A204.1 (cell line): ENCODE measurements around the gene SNX3.

Experiments
- FAIRE-seq: peaks from 2 replicates; lab custom pipeline; 2012; peaks lifted over from hg19 to GRCh38; lab: Jason Lieb, UNC

Gene SNX3

GRCh38 chr6:108170332-108171290, 90.2 kb downstream of the SNX3 start:
- FAIRE-seq = no peak

- FAIRE-seq = no peak
Observed at GRCh38 chr6:108169464-108170331, 91.1 kb downstream of the SNX3 start.

GRCh38 chr6:108168501-108169463, 92.1 kb downstream of the SNX3 start:
- no peak for FAIRE-seq

- FAIRE-seq = no peak
Observed at GRCh38 chr6:108168090-108168463, 92.8 kb downstream of the SNX3 start.

DNA sequence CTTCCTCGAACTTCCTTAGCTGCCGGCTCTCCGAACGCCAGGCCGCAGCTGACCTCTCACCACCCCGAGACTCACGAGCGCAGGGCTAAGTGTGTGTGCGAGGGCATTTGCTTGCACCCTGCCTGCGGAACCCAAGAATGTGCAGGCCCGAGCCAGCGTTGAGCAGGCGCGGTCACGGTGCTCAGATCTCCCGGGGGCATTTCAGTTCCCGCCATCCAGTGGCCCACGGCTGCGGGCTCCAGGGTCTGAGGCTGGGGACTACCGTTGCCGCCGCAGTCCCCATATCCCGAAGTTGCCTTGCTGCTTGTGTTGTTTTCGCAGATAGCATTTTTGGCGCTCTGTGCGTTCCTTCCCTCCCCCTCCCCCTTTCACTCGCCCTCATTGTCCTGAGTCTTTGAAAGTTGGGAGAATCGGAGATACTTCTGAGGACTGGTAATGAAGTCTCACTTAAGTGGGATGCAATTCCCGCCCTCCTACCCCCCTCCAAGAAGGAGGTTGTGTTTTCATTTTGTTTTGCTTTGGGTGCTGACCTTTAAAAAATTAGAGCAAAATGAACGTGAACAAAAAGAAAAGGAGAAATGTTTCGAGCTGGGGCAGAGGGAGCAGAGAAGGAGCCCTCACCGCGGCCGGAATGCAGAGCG, 93.3 kb downstream of the SNX3 start:
- FAIRE-seq = no peak

DNA sequence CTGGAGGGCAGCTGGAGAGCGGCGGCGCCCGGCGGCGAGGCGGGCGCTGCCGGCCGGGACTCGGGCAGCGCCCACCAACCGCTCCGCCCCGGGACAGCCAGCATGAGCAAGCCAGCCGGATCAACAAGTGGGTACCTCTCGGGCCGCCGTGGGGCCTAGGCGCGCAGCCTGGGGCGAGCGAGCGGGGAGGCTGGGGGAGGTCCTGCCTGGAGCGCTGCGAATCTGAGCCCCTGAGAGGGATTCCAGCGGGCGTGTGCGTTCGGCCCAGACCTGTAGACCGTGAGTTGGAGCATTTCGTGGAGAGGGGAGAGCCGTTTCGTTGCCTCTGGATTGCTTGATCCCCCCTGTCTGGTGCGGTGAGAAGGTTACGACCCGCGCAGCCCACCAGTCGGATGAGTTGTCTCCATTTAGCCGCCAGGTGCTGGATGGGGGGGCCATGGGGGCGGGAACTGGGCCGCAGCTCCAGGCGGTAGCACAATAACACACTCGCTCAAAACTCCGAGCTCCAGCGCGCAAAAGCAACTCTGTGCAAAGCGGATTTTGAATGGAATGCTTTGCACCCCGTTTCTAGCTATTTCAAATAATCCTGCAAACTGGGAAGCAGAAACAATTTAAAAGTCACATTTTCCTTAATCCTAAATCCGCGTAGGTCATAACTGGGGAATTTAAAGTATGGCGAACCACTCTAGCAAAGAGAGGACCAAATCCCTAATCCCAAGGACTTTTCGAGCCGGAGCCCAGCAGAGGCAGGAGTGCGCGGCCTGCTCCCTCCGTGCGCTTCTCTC, 94.0 kb downstream of the SNX3 start:
- FAIRE-seq = no peak

GRCh38 chr6:108165714-108166663, 94.9 kb downstream of the SNX3 start, which contains the start of gene NR2E1:
Gene NR2E1, plus strand, starts transcription at chr6:108166022. Its CDS starts 744 bp downstream, at chr6:108166766.
- FAIRE-seq = no peak

- no peak for FAIRE-seq
Observed at GRCh38 chr6:108164815-108165706, 95.8 kb downstream of the SNX3 start.

DNA sequence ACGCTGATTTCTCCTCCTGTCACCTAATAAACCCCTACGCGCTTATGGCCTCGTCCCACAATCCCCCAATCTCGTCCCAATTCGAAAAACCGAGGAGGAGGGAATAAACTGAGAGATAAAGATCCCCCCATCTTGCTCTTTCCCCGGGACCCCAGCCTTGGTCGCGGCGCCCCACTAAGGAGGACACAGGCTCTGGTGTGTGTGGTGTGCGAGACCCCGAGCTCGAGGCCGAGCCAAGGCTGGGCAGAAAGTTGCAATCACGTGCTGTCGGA, 96.4 kb downstream of the SNX3 start:
- FAIRE-seq = no peak

DNA sequence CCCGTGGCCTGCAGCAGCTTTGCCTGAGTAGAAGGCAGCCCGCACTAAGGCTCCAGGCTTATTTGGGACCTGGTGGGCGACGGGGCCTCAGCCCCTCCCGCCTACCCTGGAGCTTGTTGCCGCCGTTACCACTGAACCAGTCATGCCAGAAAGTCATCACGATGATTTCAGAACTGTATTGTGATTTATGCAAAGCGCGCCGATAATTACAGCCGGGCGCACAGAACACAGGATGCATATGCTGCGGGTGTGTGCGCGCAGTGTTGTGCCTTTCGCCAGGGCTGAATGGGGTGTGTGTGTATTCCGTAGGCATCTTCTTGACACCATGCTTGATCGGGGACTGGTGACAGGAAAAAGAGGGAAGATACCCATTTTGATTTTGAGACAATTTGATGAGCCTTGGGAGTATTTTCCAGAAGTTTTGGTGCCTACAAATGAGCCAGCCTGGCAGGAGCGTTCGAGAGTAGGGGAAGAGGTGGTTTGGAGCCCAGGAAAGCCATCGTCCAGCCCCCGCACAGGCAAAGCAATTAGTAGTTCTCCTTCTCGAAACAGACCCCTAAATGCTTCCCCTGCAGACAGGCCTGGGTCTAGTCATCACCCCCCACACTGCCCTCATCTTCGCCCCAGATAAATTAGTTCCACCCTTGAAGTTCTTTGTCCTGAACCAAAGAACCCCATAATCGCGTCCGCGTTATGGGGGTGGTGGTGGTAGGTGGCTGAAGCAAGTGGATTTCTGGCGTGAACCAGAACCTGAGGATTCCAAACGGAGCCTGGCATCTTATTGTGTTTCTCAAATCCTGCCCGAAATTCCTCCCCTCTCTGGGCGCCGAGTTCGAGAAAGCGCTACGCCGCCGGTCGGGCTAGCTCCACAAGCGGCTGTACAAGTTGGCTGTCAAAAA, 96.9 kb downstream of the SNX3 start:
- no peak for FAIRE-seq

DNA sequence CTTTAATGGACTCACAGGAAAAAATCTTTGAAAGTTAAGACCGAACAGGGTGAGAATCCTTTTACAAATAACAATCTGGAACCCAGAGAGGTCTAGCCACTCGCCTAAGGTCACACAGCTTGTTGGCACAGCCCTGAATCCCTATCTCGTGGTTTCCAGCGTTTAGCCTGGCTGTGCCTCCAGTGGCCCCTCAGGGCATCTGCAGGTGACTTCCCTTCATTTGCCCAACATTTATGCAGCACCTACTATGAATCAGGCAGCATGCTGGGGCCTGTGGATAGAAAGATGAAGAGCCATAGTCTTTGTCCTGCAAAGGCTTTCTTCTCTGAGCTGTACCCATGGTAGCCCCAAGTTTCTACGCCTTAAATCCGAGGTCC, 97.6 kb downstream of the SNX3 start:
- no peak for FAIRE-seq

GRCh38 chr6:108161724-108162282, 99.0 kb downstream of the SNX3 start:
- no peak for FAIRE-seq
